IMR-90 (cell line): ENCODE measurements around the gene CAMK2B. TPM values are rescaled to one million over a fixed set of nuclear protein-coding genes. Genes with fewer than 3 reads are reported as not detected.

Source experiments
- ATAC-seq: fragments of 200-7000 bp; cut with Tn5 transposase; 2 replicates; pipeline ENCODE4 v1.9.1; 2020; ENCODE audit warnings: low read depth, mild to moderate bottlenecking, moderate library complexity
- BruUV-seq: library from RNA; stranded (reverse); fragments of 400-500 nt; replicated peaks from 2 replicates; lab custom pipeline; 2021; lab: Mats Ljungman, UMichigan
- CTCF ChIA-PET: fragments of 300-600 bp; formaldehyde crosslinking; extraction: SDS; loops from one replicate; lab custom pipeline; 2021; ENCODE audit warnings: antibody characterized with exemption; lab: Yijun Ruan, JAX
- POLR2A ChIA-PET: fragments of 300-600 bp; sonication (Branson Sonifier 250); formaldehyde crosslinking; loops from one replicate; lab custom pipeline; 2022; ENCODE audit warnings: antibody characterized with exemption; ENCODE audit not compliant: unreplicated experiment; lab: Charles Lee
- DNase-seq: peaks from one replicate; pipeline ENCODE4 v3.0.0; 2013
- H2AFZ ChIP-seq: replicated peaks from 2 replicates; pipeline ENCODE3; 2013; ENCODE audit warnings: low read length, mild to moderate bottlenecking; ENCODE audit not compliant: poor library complexity
- H2AK5ac ChIP-seq: 2 replicates; pipeline ENCODE4 v1.6.1; 2013; ENCODE audit warnings: low read depth, low read length, inconsistent platforms
- H2AK9ac ChIP-seq: replicated peaks from 2 replicates; pipeline ENCODE3; 2013; ENCODE audit warnings: mild to moderate bottlenecking, low read depth, low read length, moderate library complexity; ENCODE audit not compliant: poor library complexity
- H2BK120ac ChIP-seq: 2 replicates; pipeline ENCODE4 v1.6.1; 2013; ENCODE audit warnings: low read depth, low read length, inconsistent platforms
- H2BK15ac ChIP-seq: 3 replicates; pipeline ENCODE4 v1.6.1; 2013; ENCODE audit warnings: low read depth, low read length, inconsistent platforms
- H2BK20ac ChIP-seq: 2 replicates; pipeline ENCODE4 v1.6.1; 2013; ENCODE audit warnings: low read depth, mild to moderate bottlenecking, inconsistent platforms, low read length, moderate library complexity
- H2BK5ac ChIP-seq: 2 replicates; pipeline ENCODE4 v1.6.1; 2013; ENCODE audit warnings: mild to moderate bottlenecking, low read depth, low read length, inconsistent platforms; ENCODE audit not compliant: poor library complexity, severe bottlenecking
- H3K14ac ChIP-seq: replicated peaks from 2 replicates; pipeline ENCODE4 v1.6.1; 2013; ENCODE audit warnings: low read depth, low read length, inconsistent platforms
- H3K18ac ChIP-seq: 2 replicates; pipeline ENCODE4 v1.6.1; 2013; ENCODE audit warnings: low read depth, low read length, control low read depth
- H3K23ac ChIP-seq: 2 replicates; pipeline ENCODE4 v1.6.1; 2013; ENCODE audit warnings: low read depth, low read length, inconsistent platforms
- H3K27ac ChIP-seq: 2 replicates; pipeline ENCODE4 v1.5.1; 2013; ENCODE audit warnings: mild to moderate bottlenecking, control low read depth, low read length; ENCODE audit not compliant: insufficient read depth
- H3K27me3 ChIP-seq: 2 replicates; pipeline ENCODE4 v1.6.1; 2013; ENCODE audit warnings: low read length; ENCODE audit not compliant: control insufficient read depth, insufficient read depth
- H3K36me3 ChIP-seq: 2 replicates; pipeline ENCODE4 v1.6.1; 2013; ENCODE audit warnings: low read length, mixed read lengths; ENCODE audit not compliant: control insufficient read depth, insufficient read depth
- H3K4ac ChIP-seq: 2 replicates; pipeline ENCODE4 v1.6.1; 2013; ENCODE audit warnings: low read depth, low read length, inconsistent platforms
- H3K4me1 ChIP-seq: 2 replicates; pipeline ENCODE4 v1.6.1; 2013; ENCODE audit warnings: low read length, mixed read lengths; ENCODE audit not compliant: control insufficient read depth, insufficient read depth
- H3K4me2 ChIP-seq: 2 replicates; pipeline ENCODE4 v1.6.1; 2013; ENCODE audit warnings: low read depth, mild to moderate bottlenecking, control low read depth, low read length, moderate library complexity
- H3K4me3 ChIP-seq: 2 replicates; pipeline ENCODE4 v1.5.1; 2013; ENCODE audit warnings: low read depth, mild to moderate bottlenecking, control low read depth, low read length, moderate library complexity; ENCODE audit not compliant: insufficient read depth
- H3K56ac ChIP-seq: 2 replicates; pipeline ENCODE4 v1.6.1; 2013; ENCODE audit warnings: low read length, inconsistent platforms; ENCODE audit not compliant: insufficient read depth; ENCODE audit errors: extremely low read depth
- H3K79me1 ChIP-seq, 2 experiments: 2 replicates each; pipeline ENCODE4 v1.6.1; 2013; ENCODE audit warnings: low read length in 2 of 2, inconsistent platforms in 1 of 2, low read depth in 1 of 2
- H3K9ac ChIP-seq: 2 replicates; pipeline ENCODE4 v1.6.1; 2013; ENCODE audit warnings: low read depth, low read length, control low read depth
- H3K9me1 ChIP-seq: 2 replicates; pipeline ENCODE4 v1.6.1; 2013; ENCODE audit warnings: low read length, inconsistent platforms; ENCODE audit not compliant: insufficient read depth
- H3K9me3 ChIP-seq: 2 replicates; pipeline ENCODE4 v1.6.1; 2013; ENCODE audit warnings: low read length; ENCODE audit not compliant: control insufficient read depth, insufficient read depth
- H4K20me1 ChIP-seq: 2 replicates; pipeline ENCODE4 v1.6.1; 2013; ENCODE audit warnings: low read length, inconsistent platforms; ENCODE audit not compliant: insufficient read depth
- H4K5ac ChIP-seq: 2 replicates; pipeline ENCODE4 v1.6.1; 2013; ENCODE audit warnings: mild to moderate bottlenecking, low read depth, low read length, control low read depth
- H4K8ac ChIP-seq, 2 experiments: 2 replicates each; pipeline ENCODE4 v1.6.1; 2013; ENCODE audit warnings: low read depth in 2 of 2, low read length in 2 of 2, control low read depth in 1 of 2, inconsistent platforms in 1 of 2
- H4K91ac ChIP-seq: 2 replicates; pipeline ENCODE4 v1.6.1; 2013; ENCODE audit warnings: low read depth, low read length, inconsistent platforms; ENCODE audit not compliant: insufficient read depth
- CEBPB ChIP-seq: IDR thresholded peaks from 2 replicates; pipeline ENCODE4 v1.6.1; 2012; ENCODE audit warnings: low read depth, low read length, improper control_type of control experiment
- MAFK ChIP-seq: IDR thresholded peaks from 2 replicates; pipeline ENCODE4 v1.6.1; 2012; ENCODE audit warnings: low read depth, low read length, improper control_type of control experiment
- WGBS, 2 experiments: methylation state at CpG; one replicate each; pipeline versions ENCODE4 v1.1.5 to v1.1.7; 2013; ENCODE audit warnings: missing lambda C conversion rate in 2 of 2; ENCODE audit not compliant: insufficient read length in 1 of 2; ENCODE audit errors: extremely low coverage in 2 of 2; 5-methylcytosine and 5-hydroxymethylcytosine counted together
- dilution Hi-C: fragments of 300-500 bp; cut with HindIII; formaldehyde crosslinking; loops from one replicate; pipeline ENCODE4 v1.14.3; 2018; ENCODE audit warnings: low sequenced_read_pairs; ENCODE audit not compliant: unreplicated experiment
- in situ Hi-C: fragments of 300-500 bp; cut with MboI; formaldehyde crosslinking; loops from 3 replicates; pipeline ENCODE4 v1.14.3; 2019; ENCODE audit warnings: low sequenced_read_pairs, inconsistent platforms, mixed read lengths
- intact Hi-C: fragments of 100-400 bp; cut with micrococcal nuclease; formaldehyde crosslinking; loops from 2 replicates; pipeline ENCODE4 v1.10.0; 2022
- polyA plus RNA-seq, 3 experiments: library from polyadenylated mRNA; depleted of rRNA; stranded (reverse); fragments of >200 nt; gene quantifications; 2 replicates each; pipeline ENCODE4 v1.2.3, GENCODE V29; 2012; ENCODE audit warnings: low replicate concordance in 1 of 3
- total RNA-seq: library from RNA; depleted of rRNA; stranded (reverse); fragments of >200 nt; gene quantifications from 2 replicates; pipeline ENCODE4 v1.2.3, GENCODE V29; 2012

CAMK2B gene
- total and polyA plus RNA-seq, 2 of the 4 experiments (the other 2 are of a cell fraction), result 0.18 to 0.36 TPM

- Histone ChIP-seq H3K27ac (no peak overlapping the region), H4K91ac (no peak overlapping the region), H3K36me3 (no peaks in the 10 kb centered on the region), H3K4me2 (no peak overlapping the region), H3K23ac (no peak overlapping the region), H2AK5ac (no peak overlapping the region), H3K9me1 (no peaks in the 10 kb centered on the region), H3K79me1 (no peaks in the 10 kb centered on the region; a peak in 1 of 4 replicates), H3K9ac (no peak overlapping the region), H2BK5ac (no peak overlapping the region), H4K8ac (no peak overlapping the region), H3K4me1 (peaks cover 2% of the 10 kb centered on the region), H4K20me1 (no peaks in the 10 kb centered on the region), H3K56ac (no peak overlapping the region), H3K27me3 (peaks cover 17% of the 10 kb centered on the region), H2AK9ac (no peak overlapping the region), H3K4me3 (no peak overlapping the region), H2BK15ac (no peak overlapping the region), H2BK20ac (no peak overlapping the region), H3K14ac (no peak overlapping the region), H4K5ac (no peak overlapping the region), H3K4ac (no peak overlapping the region), H3K9me3 (peaks cover 6% of the 10 kb centered on the region), H2AFZ (no peak overlapping the region), H3K18ac (no peak overlapping the region), H2BK120ac (no peak overlapping the region)
- ATAC-seq, result no peak
- WGBS, 2 experiments, result 50% methylated on average over 6 of the region's 9 CpGs; no CpG with 5 or more reads in 1 of the 2 experiments
- CTCF ChIA-PET, result no interaction called here
- in situ Hi-C loops, result no loop called here
- dilution Hi-C loops, result no loop called here
- intact Hi-C loops, result no loop called here
- no peak for DNase-seq
- POLR2A ChIA-PET, result no interaction called here
- peak; percentile 41; the same call in 1 of the 2 replicates for TF ChIP-seq MAFK
- no peak for TF ChIP-seq CEBPB
- BruUV-seq, result no TSS peak
Observed at GRCh38 chr7:44187636-44188416, 137.6 kb downstream of the CAMK2B start.
